ENCODE results near the gene BPIFA2.

DNA sequence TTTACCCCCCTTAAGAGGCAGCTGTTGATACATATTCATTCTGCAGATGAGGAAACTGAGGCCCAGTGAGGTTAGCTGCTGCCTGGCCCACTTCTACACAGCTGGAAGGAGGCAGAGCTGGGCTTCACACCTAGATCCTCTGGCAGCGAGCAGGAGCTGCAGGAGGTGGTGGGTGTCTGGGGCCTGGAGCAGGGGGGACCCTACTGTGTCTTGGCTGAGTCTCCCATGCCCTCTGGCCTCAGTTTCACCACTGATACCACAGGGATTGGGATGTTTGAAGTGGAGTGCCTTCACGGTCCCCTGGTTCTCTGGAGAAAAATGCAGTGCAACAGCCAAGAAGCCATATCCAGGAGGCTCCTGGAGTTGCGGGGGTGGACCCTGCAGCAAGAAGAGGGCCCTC is 8.2 kb upstream of the BPIFA2 start:
- TF ChIP-seq, protein P1, sequence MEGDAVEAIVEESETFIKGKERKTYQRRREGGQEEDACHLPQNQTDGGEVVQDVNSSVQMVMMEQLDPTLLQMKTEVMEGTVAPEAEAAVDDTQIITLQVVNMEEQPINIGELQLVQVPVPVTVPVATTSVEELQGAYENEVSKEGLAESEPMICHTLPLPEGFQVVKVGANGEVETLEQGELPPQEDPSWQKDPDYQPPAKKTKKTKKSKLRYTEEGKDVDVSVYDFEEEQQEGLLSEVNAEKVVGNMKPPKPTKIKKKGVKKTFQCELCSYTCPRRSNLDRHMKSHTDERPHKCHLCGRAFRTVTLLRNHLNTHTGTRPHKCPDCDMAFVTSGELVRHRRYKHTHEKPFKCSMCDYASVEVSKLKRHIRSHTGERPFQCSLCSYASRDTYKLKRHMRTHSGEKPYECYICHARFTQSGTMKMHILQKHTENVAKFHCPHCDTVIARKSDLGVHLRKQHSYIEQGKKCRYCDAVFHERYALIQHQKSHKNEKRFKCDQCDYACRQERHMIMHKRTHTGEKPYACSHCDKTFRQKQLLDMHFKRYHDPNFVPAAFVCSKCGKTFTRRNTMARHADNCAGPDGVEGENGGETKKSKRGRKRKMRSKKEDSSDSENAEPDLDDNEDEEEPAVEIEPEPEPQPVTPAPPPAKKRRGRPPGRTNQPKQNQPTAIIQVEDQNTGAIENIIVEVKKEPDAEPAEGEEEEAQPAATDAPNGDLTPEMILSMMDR (IDR thresholded peaks at IDR 0.05 in 2 of 3, conservative IDR thresholded peaks at IDR 0.05 in 1 of 3; ENCODE audit: control insufficient read depth in 2 of 3, extremely low read depth in 1 of 3, insufficient read depth in 1 of 3, low read depth in 3 of 3, low read length in 3 of 3), result no peak
- TF ChIP-seq POLR2A (IDR thresholded peaks at IDR 0.05; ENCODE audit: low read depth, low read length), result no peak
- TF ChIP-seq EP300 (IDR thresholded peaks at IDR 0.05; ENCODE audit: borderline replicate concordance in 1 of 2, control insufficient read depth in 1 of 2, low read depth in 2 of 2, low read length in 2 of 2), result no peak
- TF ChIP-seq, protein P2, sequence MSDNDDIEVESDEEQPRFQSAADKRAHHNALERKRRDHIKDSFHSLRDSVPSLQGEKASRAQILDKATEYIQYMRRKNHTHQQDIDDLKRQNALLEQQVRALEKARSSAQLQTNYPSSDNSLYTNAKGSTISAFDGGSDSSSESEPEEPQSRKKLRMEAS (IDR thresholded peaks at IDR 0.05; ENCODE audit: low read depth, low read length), result no peak
- TF ChIP-seq, protein P3, sequence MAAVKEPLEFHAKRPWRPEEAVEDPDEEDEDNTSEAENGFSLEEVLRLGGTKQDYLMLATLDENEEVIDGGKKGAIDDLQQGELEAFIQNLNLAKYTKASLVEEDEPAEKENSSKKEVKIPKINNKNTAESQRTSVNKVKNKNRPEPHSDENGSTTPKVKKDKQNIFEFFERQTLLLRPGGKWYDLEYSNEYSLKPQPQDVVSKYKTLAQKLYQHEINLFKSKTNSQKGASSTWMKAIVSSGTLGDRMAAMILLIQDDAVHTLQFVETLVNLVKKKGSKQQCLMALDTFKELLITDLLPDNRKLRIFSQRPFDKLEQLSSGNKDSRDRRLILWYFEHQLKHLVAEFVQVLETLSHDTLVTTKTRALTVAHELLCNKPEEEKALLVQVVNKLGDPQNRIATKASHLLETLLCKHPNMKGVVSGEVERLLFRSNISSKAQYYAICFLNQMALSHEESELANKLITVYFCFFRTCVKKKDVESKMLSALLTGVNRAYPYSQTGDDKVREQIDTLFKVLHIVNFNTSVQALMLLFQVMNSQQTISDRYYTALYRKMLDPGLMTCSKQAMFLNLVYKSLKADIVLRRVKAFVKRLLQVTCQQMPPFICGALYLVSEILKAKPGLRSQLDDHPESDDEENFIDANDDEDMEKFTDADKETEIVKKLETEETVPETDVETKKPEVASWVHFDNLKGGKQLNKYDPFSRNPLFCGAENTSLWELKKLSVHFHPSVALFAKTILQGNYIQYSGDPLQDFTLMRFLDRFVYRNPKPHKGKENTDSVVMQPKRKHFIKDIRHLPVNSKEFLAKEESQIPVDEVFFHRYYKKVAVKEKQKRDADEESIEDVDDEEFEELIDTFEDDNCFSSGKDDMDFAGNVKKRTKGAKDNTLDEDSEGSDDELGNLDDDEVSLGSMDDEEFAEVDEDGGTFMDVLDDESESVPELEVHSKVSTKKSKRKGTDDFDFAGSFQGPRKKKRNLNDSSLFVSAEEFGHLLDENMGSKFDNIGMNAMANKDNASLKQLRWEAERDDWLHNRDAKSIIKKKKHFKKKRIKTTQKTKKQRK (IDR thresholded peaks at IDR 0.05; ENCODE audit: low read depth, low read length), result no peak
- no peak for TF ChIP-seq CBFB (IDR thresholded peaks at IDR 0.05; ENCODE audit: low read depth)
